ENCODE results near the gene TEX22.
A peak's percentile ranks its signal among the peaks of the same experiment; 100 is the strongest.

Gene TEX22

GRCh38 chr14:105410642-105411016 lies 12.3 kb downstream of the TEX22 start:
- Histone ChIP-seq H3K27me3 (replicated peaks; ENCODE audit: insufficient read depth, low read length) (peaks cover 12% of the 10 kb centered on the region), H3K79me2 (ENCODE audit: low read length) (no peaks in the 10 kb centered on the region), H4K20me1 (ENCODE audit: insufficient read depth, low read length) (no peaks in the 10 kb centered on the region), H3F3A (ENCODE audit: insufficient read depth, low read length) (no peaks in the 10 kb centered on the region), H3K4me2 (ENCODE audit: low read depth, low read length) (no peak overlapping the region), H3K4me3 (ENCODE audit: low read length) (no peak overlapping the region), H3K9me3 (replicated peaks; ENCODE audit: insufficient read depth, low read length) (no peaks in the 10 kb centered on the region), H3K9ac (ENCODE audit: low read length) (no peak overlapping the region), H3K27ac (ENCODE audit: low read length) (no peak overlapping the region), H3K9me2 (replicated peaks; ENCODE audit: insufficient read depth, low read length) (no peaks in the 10 kb centered on the region), H3K4me1 (ENCODE audit: low read length) (no peaks in the 10 kb centered on the region), H2AFZ (ENCODE audit: low read length) (no peak overlapping the region), H3K36me3 (replicated peaks; ENCODE audit: insufficient read depth, low read length) (no peaks in the 10 kb centered on the region)
- TF ChIP-seq EZH2 (optimal IDR thresholded peaks at IDR 0.05; ENCODE audit: low read depth, low read length) (no peak), EZH2phosphoT487 (IDR thresholded peaks at IDR 0.05; ENCODE audit: low read length) (no peak)
- TF ChIP-seq, protein P1, sequence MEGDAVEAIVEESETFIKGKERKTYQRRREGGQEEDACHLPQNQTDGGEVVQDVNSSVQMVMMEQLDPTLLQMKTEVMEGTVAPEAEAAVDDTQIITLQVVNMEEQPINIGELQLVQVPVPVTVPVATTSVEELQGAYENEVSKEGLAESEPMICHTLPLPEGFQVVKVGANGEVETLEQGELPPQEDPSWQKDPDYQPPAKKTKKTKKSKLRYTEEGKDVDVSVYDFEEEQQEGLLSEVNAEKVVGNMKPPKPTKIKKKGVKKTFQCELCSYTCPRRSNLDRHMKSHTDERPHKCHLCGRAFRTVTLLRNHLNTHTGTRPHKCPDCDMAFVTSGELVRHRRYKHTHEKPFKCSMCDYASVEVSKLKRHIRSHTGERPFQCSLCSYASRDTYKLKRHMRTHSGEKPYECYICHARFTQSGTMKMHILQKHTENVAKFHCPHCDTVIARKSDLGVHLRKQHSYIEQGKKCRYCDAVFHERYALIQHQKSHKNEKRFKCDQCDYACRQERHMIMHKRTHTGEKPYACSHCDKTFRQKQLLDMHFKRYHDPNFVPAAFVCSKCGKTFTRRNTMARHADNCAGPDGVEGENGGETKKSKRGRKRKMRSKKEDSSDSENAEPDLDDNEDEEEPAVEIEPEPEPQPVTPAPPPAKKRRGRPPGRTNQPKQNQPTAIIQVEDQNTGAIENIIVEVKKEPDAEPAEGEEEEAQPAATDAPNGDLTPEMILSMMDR (IDR thresholded peaks at IDR 0.05; ENCODE audit: low read length), result no peak
- no peak for DNase-seq

DNA sequence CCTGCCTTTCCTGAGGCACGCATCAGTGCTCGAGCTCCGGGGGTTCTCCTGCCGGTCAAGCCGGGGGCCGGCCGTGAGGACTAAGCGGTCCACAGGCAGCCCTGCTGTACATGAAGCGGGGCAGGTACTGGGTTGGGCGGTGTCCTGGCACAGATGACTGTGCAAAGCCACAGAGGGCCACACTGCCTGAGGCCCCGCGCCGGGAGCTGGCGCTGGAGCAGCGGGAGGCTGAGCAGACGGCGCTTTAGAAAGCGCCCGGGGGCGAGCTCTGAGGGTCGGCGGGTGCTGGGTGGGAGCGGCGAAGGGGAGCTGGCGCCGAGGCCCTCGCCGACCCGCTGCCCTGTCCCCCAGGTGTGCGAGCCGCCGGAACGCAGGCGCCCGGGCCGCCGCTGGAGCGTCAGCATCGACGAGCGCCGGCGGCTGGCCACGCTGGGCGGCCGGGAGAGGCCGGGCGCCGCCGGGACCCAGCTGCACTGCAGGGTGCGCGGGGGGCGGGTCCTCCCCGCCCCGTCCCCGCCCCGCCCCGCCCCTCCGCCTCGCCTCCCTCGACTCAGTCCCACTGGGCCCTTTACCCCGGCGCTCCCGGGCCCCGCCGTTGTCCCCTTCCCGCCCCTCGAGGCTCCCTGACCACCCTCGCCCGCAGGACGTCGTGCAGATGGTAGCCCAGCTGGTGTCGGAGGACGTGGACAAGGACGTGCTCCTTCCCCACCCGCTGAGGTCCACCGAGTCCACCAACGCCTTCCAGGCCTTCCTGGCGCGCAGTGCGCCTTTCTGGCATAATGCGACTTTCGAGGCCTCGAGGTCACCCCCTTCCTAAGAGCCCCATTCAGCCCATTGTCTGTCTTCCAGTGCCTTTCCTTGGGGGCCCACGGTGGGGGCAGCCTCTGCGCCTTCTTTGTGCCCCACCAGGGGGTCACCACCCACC lies 12.9 kb downstream of the TEX22 start:
- DNase-seq, result no peak
- Histone ChIP-seq H3K9ac (ENCODE audit: low read length) (no peak overlapping the region), H2AFZ (ENCODE audit: low read length) (no peak overlapping the region), H3K27me3 (replicated peaks; ENCODE audit: insufficient read depth, low read length) (peaks cover 12% of the 10 kb centered on the region), H3K36me3 (replicated peaks; ENCODE audit: insufficient read depth, low read length) (no peaks in the 10 kb centered on the region), H3K9me3 (replicated peaks; ENCODE audit: insufficient read depth, low read length) (no peaks in the 10 kb centered on the region), H3K4me3 (ENCODE audit: low read length) (no peak overlapping the region), H3K4me2 (ENCODE audit: low read depth, low read length) (peak overlapping the region; percentile 15; the same call in 1 of the 2 replicates), H3K4me1 (ENCODE audit: low read length) (no peaks in the 10 kb centered on the region), H3K79me2 (ENCODE audit: low read length) (no peaks in the 10 kb centered on the region), H3K9me2 (replicated peaks; ENCODE audit: insufficient read depth, low read length) (no peaks in the 10 kb centered on the region), H3F3A (ENCODE audit: insufficient read depth, low read length) (no peaks in the 10 kb centered on the region), H3K27ac (ENCODE audit: low read length) (no peak overlapping the region), H4K20me1 (ENCODE audit: insufficient read depth, low read length) (no peaks in the 10 kb centered on the region)
- no peak for TF ChIP-seq EZH2phosphoT487 (IDR thresholded peaks at IDR 0.05; ENCODE audit: low read length)
- TF ChIP-seq EZH2 (optimal IDR thresholded peaks at IDR 0.05; ENCODE audit: low read depth, low read length), result no peak
- TF ChIP-seq, protein P1 (IDR thresholded peaks at IDR 0.05; ENCODE audit: low read length), result no peak

DNA sequence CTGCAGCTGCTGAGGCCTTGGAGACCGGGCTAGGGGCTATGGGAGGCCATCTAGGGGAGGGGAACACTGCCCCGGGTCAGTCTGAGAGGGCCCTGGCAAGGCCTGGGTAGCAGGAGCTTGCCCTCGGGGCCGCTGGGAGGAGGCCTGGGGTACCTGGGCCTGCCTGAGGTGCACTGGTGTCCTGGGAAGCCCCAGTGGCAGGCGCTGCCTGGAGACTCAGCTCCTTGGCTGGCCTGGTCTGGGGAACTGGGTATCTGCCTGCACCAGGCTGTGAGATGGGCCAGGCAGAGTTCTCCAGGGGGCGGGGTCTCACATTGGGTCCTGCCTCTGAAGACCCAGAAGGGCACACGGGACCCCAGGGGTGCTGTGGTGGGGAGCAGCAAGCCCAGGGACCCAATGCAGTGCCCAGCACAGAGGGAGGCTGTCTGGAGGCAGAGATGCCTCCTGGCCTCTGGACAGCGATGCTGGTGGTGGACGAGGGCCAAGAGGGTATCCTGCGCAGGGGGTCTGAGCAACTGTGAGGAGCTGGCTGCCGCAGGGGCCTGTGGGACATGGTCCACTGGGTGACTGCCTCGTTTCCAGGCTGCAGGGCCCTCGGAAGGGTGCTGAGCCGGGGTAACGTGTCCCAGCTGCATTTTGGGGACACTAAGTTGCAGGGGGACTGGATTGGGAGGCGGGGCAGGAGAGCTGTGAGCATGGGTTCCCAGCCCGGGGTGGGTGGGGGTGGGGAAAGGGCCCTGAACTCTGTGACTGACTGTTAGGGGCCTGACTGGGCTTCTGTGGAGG lies 13.8 kb downstream of the TEX22 start:
- Histone ChIP-seq H3K4me1 (ENCODE audit: low read length) (no peaks in the 10 kb centered on the region), H3K9me3 (replicated peaks; ENCODE audit: insufficient read depth, low read length) (no peaks in the 10 kb centered on the region), H3K9ac (ENCODE audit: low read length) (no peak overlapping the region), H2AFZ (ENCODE audit: low read length) (no peak overlapping the region), H4K20me1 (ENCODE audit: insufficient read depth, low read length) (no peaks in the 10 kb centered on the region), H3K9me2 (replicated peaks; ENCODE audit: insufficient read depth, low read length) (no peaks in the 10 kb centered on the region), H3F3A (ENCODE audit: insufficient read depth, low read length) (no peaks in the 10 kb centered on the region), H3K79me2 (ENCODE audit: low read length) (no peaks in the 10 kb centered on the region), H3K36me3 (replicated peaks; ENCODE audit: insufficient read depth, low read length) (no peaks in the 10 kb centered on the region), H3K27ac (ENCODE audit: low read length) (no peak overlapping the region), H3K27me3 (replicated peaks; ENCODE audit: insufficient read depth, low read length) (peaks cover 12% of the 10 kb centered on the region), H3K4me3 (ENCODE audit: low read length) (no peak overlapping the region), H3K4me2 (ENCODE audit: low read depth, low read length) (no peak overlapping the region)
- TF ChIP-seq, protein P1 (IDR thresholded peaks at IDR 0.05; ENCODE audit: low read length), result no peak
- TF ChIP-seq EZH2phosphoT487 (IDR thresholded peaks at IDR 0.05; ENCODE audit: low read length), result no peak
- TF ChIP-seq EZH2 (optimal IDR thresholded peaks at IDR 0.05; ENCODE audit: low read depth, low read length), result no peak
- DNase-seq, result no peak

All from MM.1S (cell line).